ENCODE results near the gene SLC41A1. TPM values are rescaled to one million over a fixed set of nuclear protein-coding genes. Genes with fewer than 3 reads are reported as not detected.

Gene SLC41A1
- total RNA-seq, 4 donors from 2014 or later = 20.9 to 38.7 (median 29.1) TPM

DNA sequence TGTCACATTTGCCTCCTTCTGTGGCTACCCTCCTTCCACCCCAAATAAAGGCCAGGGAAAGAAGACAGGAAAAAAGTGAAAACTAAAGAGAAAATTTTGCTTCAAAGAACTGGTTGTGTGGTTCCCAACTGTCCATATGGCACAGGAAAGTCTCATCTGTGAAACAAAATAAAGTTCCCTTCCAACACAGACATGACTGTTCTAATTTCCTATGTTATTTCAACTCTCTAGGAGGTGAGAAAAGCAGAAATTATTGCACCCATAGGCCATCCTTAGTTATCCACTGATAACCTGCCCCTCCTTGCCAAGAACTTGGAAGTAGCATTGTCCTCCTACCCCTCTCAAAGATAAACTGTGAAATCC, 29.6 kb downstream of the SLC41A1 start:
- Histone ChIP-seq H3K4me1 (peaks cover 0 to 23% (median 0%) of the 10 kb centered on the region in 3 donors), H3K4me3 (no peak overlapping the region), H3K9me3 (no peaks in the 10 kb centered on the region), H3K27me3 (no peaks in the 10 kb centered on the region), H3K36me3 (no peaks in the 10 kb centered on the region), H3K27ac (peak overlapping the region; percentile 59 to 81 (median 80))
- no peak for ATAC-seq
- TF ChIP-seq EP300 (IDR thresholded peaks at IDR 0.05) (no peak), POLR2A (IDR thresholded peaks at IDR 0.05) (no peak), POLR2AphosphoS5 (IDR thresholded peaks at IDR 0.05) (no peak)
- TF ChIP-seq, protein P1, sequence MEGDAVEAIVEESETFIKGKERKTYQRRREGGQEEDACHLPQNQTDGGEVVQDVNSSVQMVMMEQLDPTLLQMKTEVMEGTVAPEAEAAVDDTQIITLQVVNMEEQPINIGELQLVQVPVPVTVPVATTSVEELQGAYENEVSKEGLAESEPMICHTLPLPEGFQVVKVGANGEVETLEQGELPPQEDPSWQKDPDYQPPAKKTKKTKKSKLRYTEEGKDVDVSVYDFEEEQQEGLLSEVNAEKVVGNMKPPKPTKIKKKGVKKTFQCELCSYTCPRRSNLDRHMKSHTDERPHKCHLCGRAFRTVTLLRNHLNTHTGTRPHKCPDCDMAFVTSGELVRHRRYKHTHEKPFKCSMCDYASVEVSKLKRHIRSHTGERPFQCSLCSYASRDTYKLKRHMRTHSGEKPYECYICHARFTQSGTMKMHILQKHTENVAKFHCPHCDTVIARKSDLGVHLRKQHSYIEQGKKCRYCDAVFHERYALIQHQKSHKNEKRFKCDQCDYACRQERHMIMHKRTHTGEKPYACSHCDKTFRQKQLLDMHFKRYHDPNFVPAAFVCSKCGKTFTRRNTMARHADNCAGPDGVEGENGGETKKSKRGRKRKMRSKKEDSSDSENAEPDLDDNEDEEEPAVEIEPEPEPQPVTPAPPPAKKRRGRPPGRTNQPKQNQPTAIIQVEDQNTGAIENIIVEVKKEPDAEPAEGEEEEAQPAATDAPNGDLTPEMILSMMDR (IDR thresholded peaks at IDR 0.05) = no peak

DNA sequence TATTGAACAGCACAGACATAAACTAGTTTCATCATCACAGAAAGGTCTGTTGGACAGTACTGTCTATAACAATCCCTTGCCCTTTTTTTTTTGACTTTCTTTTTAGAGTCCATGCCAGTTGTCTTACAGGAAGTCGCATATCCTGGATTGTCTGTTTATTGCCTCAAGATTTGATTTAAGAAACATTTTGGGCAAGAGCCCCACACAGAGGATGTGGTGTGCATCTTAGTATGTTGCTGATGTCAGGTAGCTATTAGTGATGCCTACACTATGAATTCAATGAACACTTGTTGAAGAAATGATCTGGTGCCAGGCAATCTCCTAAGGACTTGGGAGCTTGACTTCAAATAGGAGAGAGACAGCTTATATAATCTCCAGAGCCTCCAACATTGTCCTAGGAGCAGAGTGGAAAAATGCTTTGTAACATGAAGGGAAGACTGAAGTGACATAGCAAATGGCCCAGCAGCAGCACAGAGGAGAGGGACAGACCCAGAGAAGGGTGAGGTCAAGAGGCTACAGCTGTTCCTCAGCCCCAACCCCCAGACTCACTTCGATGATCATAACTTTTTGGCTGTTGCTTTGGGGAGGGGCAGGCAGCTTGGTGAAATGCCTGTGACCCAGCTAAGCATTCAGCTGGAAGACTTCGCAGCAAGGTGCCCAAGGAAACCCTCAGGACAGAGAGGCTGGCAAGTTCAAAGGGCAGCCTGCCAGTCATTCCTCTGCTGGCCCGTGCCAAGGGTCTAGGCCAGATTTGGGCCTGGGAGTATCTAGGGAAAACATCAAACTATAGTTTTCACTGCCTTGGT, 30.2 kb downstream of the SLC41A1 start:
- 80 to 83% methylated on average over 1 to 3 of the region's 4 CpGs for WGBS, 2 donors (ENCODE audit: low coverage in 1 of 2)
- TF ChIP-seq, protein P1 (IDR thresholded peaks at IDR 0.05) = no peak
- TF ChIP-seq EP300 (IDR thresholded peaks at IDR 0.05) (no peak), POLR2AphosphoS5 (IDR thresholded peaks at IDR 0.05) (no peak), POLR2A (IDR thresholded peaks at IDR 0.05) (no peak)
- no peak for ATAC-seq
- H3K36me3 ChIP-seq = no peaks in the 10 kb centered on the region
- no peaks in the 10 kb centered on the region for H3K27me3 ChIP-seq
- peaks cover 0 to 23% (median 0%) of the 10 kb centered on the region in 3 donors for H3K4me1 ChIP-seq
- no peaks in the 10 kb centered on the region for H3K9me3 ChIP-seq
- no peak overlapping the region for H3K4me3 ChIP-seq
- peak overlapping the region; percentile 59 to 81 (median 80) for H3K27ac ChIP-seq

DNA sequence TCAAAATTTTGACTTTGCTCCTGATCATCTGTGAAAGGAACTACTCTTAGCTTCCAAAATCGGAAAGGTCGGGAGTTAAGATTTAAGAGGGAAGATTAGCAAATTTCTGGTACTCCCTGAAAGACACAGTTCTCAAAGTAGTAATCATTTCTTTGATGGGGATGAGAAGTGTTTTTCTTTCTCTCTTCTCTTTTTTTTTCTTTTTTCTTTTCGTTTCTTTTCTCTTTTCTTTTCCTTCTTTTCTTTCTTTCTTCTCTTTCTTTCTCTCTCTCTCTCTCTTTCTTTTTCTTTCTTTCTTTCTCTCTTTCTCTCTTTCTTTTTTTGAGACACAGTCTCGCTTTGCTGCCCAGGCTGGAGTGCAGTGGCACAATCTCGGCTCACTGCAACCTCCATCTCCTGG, 32.7 kb downstream of the SLC41A1 start:
- Histone ChIP-seq H3K4me1 (peaks cover 0 to 30% (median 0%) of the 10 kb centered on the region in 3 donors), H3K36me3 (no peaks in the 10 kb centered on the region)

DNA sequence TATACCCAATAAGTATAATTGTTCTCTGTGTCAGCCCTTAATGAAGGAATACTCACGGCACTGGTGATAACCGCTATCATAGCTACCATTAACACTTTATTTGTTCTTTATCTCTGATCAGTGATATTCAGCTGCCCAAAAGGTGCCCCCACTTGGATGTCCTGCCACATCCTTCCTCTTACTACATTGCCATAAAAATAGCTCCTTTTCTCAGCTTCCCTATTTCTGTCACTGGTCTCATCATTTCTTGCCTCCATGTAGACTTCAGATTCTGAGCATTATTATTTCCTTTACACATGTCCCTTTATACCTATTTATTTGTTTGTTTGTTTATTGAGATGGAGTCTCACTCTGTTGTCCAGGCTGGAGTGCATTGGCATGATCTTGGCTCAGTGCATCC, 35.0 kb downstream of the SLC41A1 start:
- Histone ChIP-seq H3K27me3 (no peaks in the 10 kb centered on the region), H3K27ac (no peak overlapping the region), H3K4me3 (no peak overlapping the region), H3K36me3 (no peaks in the 10 kb centered on the region), H3K4me1 (peaks cover 0 to 30% (median 5%) of the 10 kb centered on the region in 3 donors), H3K9me3 (no peaks in the 10 kb centered on the region)
- TF ChIP-seq, protein P1 (IDR thresholded peaks at IDR 0.05) = no peak
- TF ChIP-seq POLR2AphosphoS5 (IDR thresholded peaks at IDR 0.05) = no peak
- no peak for TF ChIP-seq POLR2A (IDR thresholded peaks at IDR 0.05)
- no peak for TF ChIP-seq EP300 (IDR thresholded peaks at IDR 0.05)
- no peak for ATAC-seq
- 93 to 100% methylated on average over 2 of the region's 2 CpGs for WGBS, 2 donors (ENCODE audit: low coverage in 1 of 2)

More for the DNA sequence above, 32.7 kb downstream of the SLC41A1 start:
- WGBS, 2 donors (ENCODE audit: low coverage in 1 of 2) = 40 to 77% methylated on average over 1 to 3 of the region's 5 CpGs
- no peak for ATAC-seq
- no peak overlapping the region for H3K27ac ChIP-seq
- TF ChIP-seq, protein P1 (IDR thresholded peaks at IDR 0.05) = no peak
- TF ChIP-seq EP300 (IDR thresholded peaks at IDR 0.05) = no peak
- TF ChIP-seq POLR2A (IDR thresholded peaks at IDR 0.05) = no peak
- TF ChIP-seq POLR2AphosphoS5 (IDR thresholded peaks at IDR 0.05) = no peak
- no peak overlapping the region for H3K4me3 ChIP-seq
- H3K9me3 ChIP-seq = no peaks in the 10 kb centered on the region
- H3K27me3 ChIP-seq = no peaks in the 10 kb centered on the region

DNA sequence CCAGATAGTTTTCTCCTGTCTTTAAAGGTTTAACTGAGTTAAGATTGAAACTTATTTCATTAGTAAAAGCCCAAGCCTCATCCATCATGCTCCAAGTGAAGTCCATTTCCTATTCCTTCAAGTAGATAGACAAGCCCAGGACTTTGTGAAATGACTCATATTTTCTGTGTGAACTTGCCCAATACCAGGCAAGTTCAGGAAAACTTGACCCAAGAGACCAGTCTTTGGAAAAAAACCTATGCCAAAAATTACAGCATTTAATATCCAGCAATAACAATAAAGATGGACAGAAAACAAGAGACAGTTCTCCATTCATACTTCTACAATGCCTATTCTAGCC, 37.3 kb downstream of the SLC41A1 start:
- TF ChIP-seq, protein P1 (IDR thresholded peaks at IDR 0.05) = no peak
- TF ChIP-seq EP300 (IDR thresholded peaks at IDR 0.05) (no peak), POLR2AphosphoS5 (IDR thresholded peaks at IDR 0.05) (peak; percentile 30)
- Histone ChIP-seq H3K27me3 (no peaks in the 10 kb centered on the region), H3K27ac (peak overlapping the region in 3 of 4 donors; percentile 74 to 85 (median 75)), H3K4me1 (peaks cover 0 to 21% (median 5%) of the 10 kb centered on the region in 3 donors), H3K36me3 (no peaks in the 10 kb centered on the region), H3K4me3 (peak overlapping the region; percentile 70 to 90), H3K9me3 (no peaks in the 10 kb centered on the region)
- peak; percentile 69 for ATAC-seq

All from gastroesophageal sphincter (tissue), 4 donors.